ENCODE results near the gene LSP1.
A peak's percentile ranks its signal among the peaks of the same experiment; 100 is the strongest.
"Not testable (repeated sequence)": the region's sequence is repeated elsewhere in the genome, so short reads cannot be mapped to it uniquely, and the experiment has no call there.

LSP1 gene

GRCh38 chr11:1881442-1882264 is 28.8 kb downstream of the LSP1 start:
- no peak overlapping the region for H3K27ac ChIP-seq
- no peak for TF ChIP-seq CTCF (conservative IDR thresholded peaks at IDR 0.05)

GRCh38 chr11:1882265-1883238 is 29.7 kb downstream of the LSP1 start:
- no peak overlapping the region for H3K27ac ChIP-seq
- peak; percentile 94 for TF ChIP-seq CTCF (conservative IDR thresholded peaks at IDR 0.05)
- TF ChIP-seq ZFX (IDR thresholded peaks at IDR 0.05), result no peak

GRCh38 chr11:1883346-1884302 is 30.7 kb downstream of the LSP1 start:
- no peak overlapping the region for H3K27ac ChIP-seq
- TF ChIP-seq CTCF (conservative IDR thresholded peaks at IDR 0.05), result no peak
- no peak for TF ChIP-seq ZFX (IDR thresholded peaks at IDR 0.05)

- H3K27ac ChIP-seq, result no peak overlapping the region
- no peak for TF ChIP-seq ZFX (IDR thresholded peaks at IDR 0.05)
- no peak for TF ChIP-seq CTCF (conservative IDR thresholded peaks at IDR 0.05)
These were observed 31.4 kb downstream of the LSP1 start for GRCh38 chr11:1884303-1884700.

- H3K27ac ChIP-seq, result not testable (repeated sequence)
These were observed 33.7 kb downstream of the LSP1 start for GRCh38 chr11:1886551-1886950.

GRCh38 chr11:1887451-1888346 is 34.8 kb downstream of the LSP1 start:
- TF ChIP-seq CTCF (conservative IDR thresholded peaks at IDR 0.05) (no peak), ZFX (IDR thresholded peaks at IDR 0.05) (no peak)
- no peak overlapping the region for H3K27ac ChIP-seq
